Suppressor macrophage treated with lipopolysaccharide for 4 hours (primary cell): ENCODE measurements around the gene RNF4.
A peak's percentile ranks its signal among the peaks of the same experiment; 100 is the strongest.

Source experiments
- DNase-seq: peaks from one replicate; pipeline ENCODE4 v3.0.0-alpha.2; 2020

The RNF4 gene

GRCh38 chr4:2438822-2439718 lies 29.8 kb upstream of the RNF4 start:
- no peak for DNase-seq

DNA sequence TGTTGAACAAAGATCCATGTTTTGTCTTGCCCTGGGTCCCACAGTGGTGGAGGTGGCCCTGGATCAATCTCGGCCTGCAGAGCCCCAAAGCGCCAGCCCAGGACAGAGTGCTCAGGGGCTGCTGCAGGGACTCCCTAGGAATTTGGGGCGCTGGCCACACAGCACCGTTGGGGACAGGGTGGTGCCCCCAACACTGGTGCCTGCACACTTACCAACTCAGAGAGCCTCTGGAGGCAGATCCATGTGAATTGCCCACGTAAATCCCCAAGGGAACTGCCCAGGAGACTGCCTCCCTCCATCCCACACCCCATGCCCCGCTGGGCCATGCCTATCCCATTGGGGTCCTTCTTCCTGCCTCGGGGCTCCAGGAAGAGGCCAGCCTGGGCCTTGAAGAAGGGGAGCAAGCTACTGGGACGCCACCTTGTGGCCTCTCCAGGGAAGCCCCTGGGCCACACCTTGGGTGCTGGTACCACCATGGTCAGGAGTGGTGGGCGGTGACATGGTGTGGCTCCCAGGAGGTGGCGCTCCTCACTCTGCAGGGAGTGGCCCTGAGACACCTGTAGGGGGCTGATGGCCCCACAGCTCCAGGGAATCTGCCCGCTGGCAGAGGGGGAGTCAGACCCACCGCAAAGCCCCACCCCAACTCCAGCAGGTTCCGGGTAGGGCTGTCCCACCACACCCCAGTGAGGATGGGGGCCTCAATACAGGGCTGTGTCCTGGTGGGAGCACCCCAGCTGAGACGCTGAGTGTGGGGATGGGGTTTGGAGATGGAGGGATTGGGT lies 27.3 kb upstream of the RNF4 start:
- DNase-seq = peak; percentile 74

DNA sequence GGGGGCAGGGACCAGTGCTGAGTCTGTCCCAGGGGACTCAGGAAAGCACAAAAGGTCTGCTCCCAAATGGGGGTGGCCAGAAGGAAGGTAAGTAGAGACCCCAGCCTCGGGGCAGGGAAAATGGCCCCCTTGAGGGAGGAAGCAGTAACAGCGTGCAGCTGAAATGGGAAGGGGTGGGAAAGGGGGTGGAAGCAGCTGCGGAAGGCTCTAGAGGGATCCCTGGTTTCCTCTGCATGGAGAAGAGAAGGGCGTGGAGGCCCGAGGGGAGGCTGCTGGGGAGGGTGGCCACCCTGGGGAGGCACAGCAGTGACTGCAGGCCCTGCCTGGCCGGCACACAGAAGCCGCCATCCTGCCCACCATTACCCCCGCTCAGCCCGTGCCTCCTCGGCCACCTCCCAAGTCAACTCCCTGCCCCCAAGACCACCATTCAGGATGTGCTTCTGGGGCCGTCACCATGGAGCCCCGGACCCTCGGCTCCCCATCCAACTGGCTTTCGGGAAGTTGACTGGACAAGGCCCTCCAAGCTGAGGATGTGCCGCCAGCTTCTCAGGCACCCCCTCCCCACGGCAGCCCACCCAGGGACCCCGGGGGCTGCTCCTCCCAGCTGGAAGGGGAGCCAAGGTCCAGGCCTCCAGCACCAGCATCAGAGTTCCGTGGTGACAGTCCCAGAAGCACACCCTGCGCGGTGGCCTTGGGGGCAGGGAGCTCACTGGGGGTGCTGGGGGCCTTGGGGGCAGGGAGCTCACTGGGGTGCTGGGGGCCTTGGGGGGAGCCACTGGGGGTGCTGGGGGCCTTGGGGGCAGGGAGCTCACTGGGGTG lies 26.5 kb upstream of the RNF4 start:
- no peak for DNase-seq

GRCh38 chr4:2443061-2443730 lies 25.7 kb upstream of the RNF4 start:
- DNase-seq = no peak

DNA sequence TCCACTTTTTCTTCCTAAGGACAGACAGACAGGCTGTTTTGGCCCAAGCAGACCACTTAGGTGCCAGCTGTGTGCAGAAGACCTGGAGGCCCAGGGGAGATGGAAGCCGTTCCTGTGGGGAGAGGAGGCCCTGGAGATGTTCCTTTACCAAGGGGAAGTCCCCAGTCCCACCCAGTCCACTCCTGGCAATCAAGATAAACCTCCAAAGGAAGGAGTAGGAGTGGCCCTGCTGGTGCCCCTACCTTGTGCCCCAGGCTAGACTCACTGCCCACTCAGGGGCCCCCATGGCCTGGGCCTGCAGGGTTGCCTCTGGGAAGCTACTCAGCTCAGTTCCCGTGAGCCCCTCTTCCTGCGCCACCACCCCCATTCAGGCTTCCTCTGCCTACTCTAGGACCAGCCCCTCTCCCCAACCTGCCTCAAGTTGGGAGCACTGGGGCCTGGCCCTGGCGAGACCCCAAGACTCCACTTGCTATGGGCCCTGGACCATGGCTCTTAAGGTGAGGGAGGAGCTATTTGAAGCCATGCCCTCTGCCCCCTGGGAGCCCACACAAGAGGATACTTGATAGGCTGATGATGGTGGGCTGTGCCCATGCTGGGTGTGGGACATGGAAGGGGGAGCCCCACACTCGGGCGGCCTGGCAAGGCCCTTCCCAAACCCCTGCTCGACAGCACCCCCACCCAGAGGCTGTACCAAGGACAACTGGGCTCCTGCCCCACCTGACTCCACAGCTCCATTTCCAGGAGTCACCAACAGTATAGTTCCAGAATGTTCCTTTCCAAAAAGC lies 24.8 kb upstream of the RNF4 start:
- no peak for DNase-seq

GRCh38 chr4:2445130-2445529 lies 23.8 kb upstream of the RNF4 start:
- no peak for DNase-seq

GRCh38 chr4:2445571-2445970 lies 23.3 kb upstream of the RNF4 start:
- no peak for DNase-seq

DNA sequence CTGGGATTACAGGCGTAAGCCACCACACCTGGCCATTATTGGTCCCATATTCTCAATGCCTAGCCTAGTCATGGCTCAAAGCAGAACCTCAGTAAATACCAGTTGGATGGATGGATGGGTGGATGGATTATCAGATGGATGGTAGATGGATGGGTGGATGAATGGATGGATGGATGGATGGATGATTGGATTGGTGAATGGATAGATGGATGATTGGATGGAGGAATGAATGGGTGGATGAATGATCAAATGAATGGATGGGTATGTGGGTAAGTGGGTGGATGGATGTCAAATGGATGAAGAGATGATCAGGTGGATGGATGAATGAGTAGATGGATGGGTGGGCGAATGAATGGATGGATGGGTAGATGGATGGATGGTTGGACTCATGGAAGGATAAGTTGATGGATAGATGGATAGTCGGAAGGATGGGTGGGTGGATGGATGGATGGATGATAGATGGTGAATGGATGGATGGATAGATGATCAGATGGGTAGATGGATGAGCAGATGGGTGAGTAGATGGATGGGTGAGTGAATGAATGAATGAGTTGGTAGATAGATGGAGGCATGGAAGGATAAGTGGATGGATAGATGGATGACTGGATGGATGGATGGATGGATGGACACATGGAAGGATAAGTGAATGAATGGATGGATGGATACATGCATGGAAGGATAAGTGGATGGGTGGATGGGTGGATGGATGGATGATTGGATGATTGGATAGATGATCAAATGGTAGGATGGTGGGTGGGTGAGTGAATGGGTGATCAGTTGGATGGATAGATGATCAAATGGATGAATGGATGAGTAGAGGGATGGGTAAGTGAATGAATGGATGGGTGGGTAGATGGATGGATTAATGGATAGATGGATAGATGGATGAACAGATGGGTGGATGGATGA lies 22.0 kb upstream of the RNF4 start:
- DNase-seq = no peak

DNA sequence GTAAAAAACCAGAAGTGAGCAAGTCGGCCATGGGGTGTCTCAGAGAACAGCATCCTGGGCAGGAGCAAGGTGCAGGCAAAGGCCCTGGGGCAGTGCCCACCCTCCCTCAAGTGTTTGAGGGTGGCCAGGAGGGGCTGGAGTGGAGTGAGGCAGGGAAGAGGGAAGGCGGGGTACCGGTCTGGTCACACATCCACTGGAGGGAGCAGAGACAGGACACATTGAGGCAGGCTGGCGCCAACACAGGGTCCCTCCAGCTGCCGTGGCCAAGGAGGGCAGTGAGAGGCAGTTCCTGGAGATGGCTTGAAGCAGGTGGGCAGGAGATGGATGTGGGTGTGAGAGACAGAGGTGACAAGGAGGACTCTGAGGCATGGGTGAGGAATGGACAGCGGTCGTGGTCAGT lies 20.3 kb upstream of the RNF4 start:
- DNase-seq = no peak

- no peak for DNase-seq
Observed at GRCh38 chr4:2449051-2449450, 19.9 kb upstream of the RNF4 start.

GRCh38 chr4:2449511-2450392 lies 19.2 kb upstream of the RNF4 start:
- DNase-seq = no peak

GRCh38 chr4:2450394-2451035 lies 18.4 kb upstream of the RNF4 start:
- DNase-seq = no peak

DNA sequence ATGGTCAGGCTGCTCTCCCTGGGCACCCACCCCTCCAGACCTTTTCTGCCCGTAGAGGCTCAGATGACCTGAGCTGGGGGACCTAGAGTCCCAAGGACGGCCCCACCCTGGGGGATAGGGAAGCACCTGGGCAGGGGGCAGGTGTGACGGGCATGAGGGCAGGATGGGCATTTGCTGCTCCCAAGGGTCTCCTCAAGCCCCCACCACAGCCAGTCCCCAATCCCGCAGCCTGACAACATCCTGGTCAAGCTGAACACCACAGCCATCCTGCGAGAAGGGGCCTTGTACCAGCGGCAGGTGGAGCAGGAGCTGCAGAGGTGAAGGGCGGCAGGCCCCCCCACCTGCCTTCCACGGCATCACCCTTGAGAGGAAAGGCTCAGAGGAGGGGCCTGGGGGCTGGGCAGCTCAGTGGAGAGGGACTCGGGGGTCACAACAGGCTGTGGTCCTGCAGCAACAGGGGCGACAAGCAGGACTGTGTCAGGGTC lies 17.8 kb upstream of the RNF4 start:
- DNase-seq = no peak

DNA sequence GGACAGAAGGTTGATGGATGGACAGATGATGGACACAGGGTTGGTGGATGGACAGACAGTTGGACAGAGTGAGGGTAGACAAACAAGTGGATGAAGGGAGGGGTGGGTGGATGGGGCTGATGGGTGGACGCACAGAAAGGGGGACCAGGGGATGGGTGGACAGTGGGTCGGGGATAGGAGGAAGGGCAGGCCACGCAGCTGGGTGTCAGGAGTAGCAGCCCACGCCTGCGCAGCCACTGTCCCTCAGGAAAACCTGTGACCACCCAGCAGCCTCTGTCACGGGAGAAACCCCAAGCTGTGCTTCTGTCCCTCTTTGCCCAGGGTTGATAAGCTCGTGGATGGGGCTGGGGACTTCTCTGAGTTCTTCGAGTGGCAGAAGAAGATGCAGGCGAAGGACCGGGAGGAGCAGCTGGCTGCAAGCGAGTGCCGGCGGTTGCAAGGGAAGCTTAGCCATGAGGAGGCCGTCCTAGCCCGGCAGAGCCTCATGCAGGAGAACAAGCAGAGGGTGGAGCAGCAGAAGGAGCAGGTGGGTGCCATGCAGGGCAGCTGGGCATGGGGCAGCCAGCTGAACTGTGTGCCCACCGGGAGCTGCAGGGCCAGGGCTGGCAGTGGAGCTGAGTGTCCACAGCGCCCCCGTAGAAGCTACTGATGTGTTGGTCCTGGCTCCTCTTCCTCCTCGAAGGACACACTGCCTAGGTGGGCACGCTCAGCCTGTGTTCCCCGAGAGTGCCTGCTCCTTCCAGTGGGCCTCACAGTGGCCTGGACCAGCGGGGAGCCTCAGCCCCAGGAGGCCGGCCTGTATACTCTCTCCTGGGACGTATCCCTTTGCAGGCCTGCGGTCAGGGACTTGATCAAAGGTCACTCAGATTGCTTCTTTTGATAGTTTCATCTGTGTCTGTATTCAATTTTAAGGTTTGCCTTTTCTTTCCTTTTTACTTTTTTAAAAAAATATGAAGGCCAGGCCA lies 16.8 kb upstream of the RNF4 start:
- no peak for DNase-seq

GRCh38 chr4:2457481-2458295 lies 11.2 kb upstream of the RNF4 start:
- DNase-seq = no peak

- DNase-seq = no peak
Observed at GRCh38 chr4:2458546-2459491, 10.1 kb upstream of the RNF4 start.
